GM12878 (cell line): ENCODE measurements around the gene MAPKBP1. TPM values are rescaled to one million over a fixed set of nuclear protein-coding genes. Genes with fewer than 3 reads are reported as not detected.

Experiments
- ATAC-seq: fragments of 200-7000 bp; cut with Tn5 transposase; 3 replicates; pipeline ENCODE4 v1.9.1; 2020; ENCODE audit warnings: mild to moderate bottlenecking, moderate library complexity
- BruUV-seq: library from RNA; stranded (reverse); fragments of 400-500 nt; replicated peaks from 2 replicates; lab custom pipeline; 2021; lab: Mats Ljungman, UMichigan
- CTCF ChIA-PET: fragments of 300-600 bp; sonication (Branson Sonifier 250); formaldehyde crosslinking; extraction: SDS; loops from one replicate; lab custom pipeline; 2021; ENCODE audit warnings: inconsistent platforms; lab: Yijun Ruan, JAX
- POLR2A ChIA-PET: fragments of 350-600 bp; formaldehyde crosslinking; extraction: SDS; loops from one replicate; lab custom pipeline; 2021; ENCODE audit warnings: inconsistent platforms; lab: Charles Lee
- RAD21 ChIA-PET: fragments of 300-600 bp; sonication (Branson Sonifier 250); formaldehyde crosslinking; loops from one replicate; lab custom pipeline; 2023; ENCODE audit warnings: antibody characterized with exemption; ENCODE audit not compliant: unreplicated experiment; lab: Charles Lee
- SMC1A ChIA-PET: fragments of 300-600 bp; sonication (Branson Sonifier 250); formaldehyde crosslinking; loops from one replicate; lab custom pipeline; 2023; ENCODE audit not compliant: unreplicated experiment, uncharacterized antibody; lab: Charles Lee
- DNase-seq: peaks from one replicate; pipeline ENCODE4 v3.0.0-alpha.2; 2011; ENCODE audit warnings: low read depth, low spot score
- FAIRE-seq: peaks from 3 replicates; lab custom pipeline; 2011; peaks lifted over from hg19 to GRCh38; lab: Jason Lieb, UNC
- H2AFZ ChIP-seq: 2 replicates; pipeline ENCODE4 v1.6.0; 2011; ENCODE audit warnings: low read depth, low read length, control low read depth; ENCODE audit not compliant: control insufficient read depth
- H3K27ac ChIP-seq: 2 replicates; pipeline ENCODE4 v1.5.1; 2011; ENCODE audit warnings: control low read depth; ENCODE audit not compliant: control insufficient read depth, insufficient read depth
- H3K27me3 ChIP-seq, 2 experiments: replicated peaks in 1 of 2; 2 replicates each; pipeline versions ENCODE4 v1.6.0 to v1.6.1; 2011; ENCODE audit warnings: low read length in 1 of 2; ENCODE audit not compliant: control insufficient read depth in 2 of 2, insufficient read depth in 2 of 2
- H3K36me3 ChIP-seq, 2 experiments: 2 replicates each; pipeline ENCODE4 v1.5.1; 2011; ENCODE audit warnings: low read length in 1 of 2; ENCODE audit not compliant: control insufficient read depth in 2 of 2, insufficient read depth in 2 of 2
- H3K4me1 ChIP-seq: 2 replicates; pipeline ENCODE4 v1.6.1; 2011; ENCODE audit warnings: mild to moderate bottlenecking, low read length, moderate library complexity, mixed read lengths; ENCODE audit not compliant: control insufficient read depth, insufficient read depth
- H3K4me2 ChIP-seq: 2 replicates; pipeline ENCODE4 v1.6.0; 2011; ENCODE audit warnings: control low read depth; ENCODE audit not compliant: control insufficient read depth, insufficient read depth
- H3K4me3 ChIP-seq: fragments of 200-600 bp; sonication (generic); 2 replicates; pipeline ENCODE4 v1.5.1; 2016
- H3K79me2 ChIP-seq: 2 replicates; pipeline ENCODE4 v1.6.0; 2011; ENCODE audit warnings: low read length; ENCODE audit not compliant: control insufficient read depth, insufficient read depth
- H3K9ac ChIP-seq: 2 replicates; pipeline ENCODE4 v1.8.0; 2011; ENCODE audit warnings: low read length, control low read depth, mixed read lengths; ENCODE audit not compliant: control insufficient read depth, insufficient read depth
- H3K9me3 ChIP-seq: replicated peaks from 3 replicates; pipeline ENCODE4 v1.5.1; 2011; ENCODE audit warnings: mild to moderate bottlenecking, low read length; ENCODE audit not compliant: control insufficient read depth, insufficient read depth
- H4K20me1 ChIP-seq: 2 replicates; pipeline ENCODE4 v1.6.0; 2011; ENCODE audit not compliant: control insufficient read depth, insufficient read depth
- ATF7 ChIP-seq: fragments of 450-650 bp; IDR thresholded peaks from 2 replicates; pipeline ENCODE4 v1.6.1; 2016; ENCODE audit warnings: low read depth, mild to moderate bottlenecking
- BMI1 ChIP-seq: fragments of 450-650 bp; IDR thresholded peaks from 2 replicates; pipeline ENCODE4 v1.6.1; 2016; ENCODE audit warnings: mild to moderate bottlenecking, moderate library complexity, borderline replicate concordance
- EP300 ChIP-seq, 2 experiments: fragments of 150-350 bp in 1 of 2; IDR thresholded peaks; 2 replicates each; pipeline ENCODE4 v1.6.1; 2011 to 2012; ENCODE audit warnings: low read depth in 2 of 2, low read length in 2 of 2, borderline replicate concordance in 1 of 2, improper control_type of control experiment in 1 of 2, inconsistent platforms in 1 of 2; ENCODE audit not compliant: control insufficient read depth in 1 of 2
- MYB ChIP-seq: fragments of 150-350 bp; IDR thresholded peaks from 2 replicates; pipeline ENCODE4 v1.6.1; 2014; ENCODE audit warnings: mild to moderate bottlenecking, low read depth, low read length, borderline replicate concordance
- PAX8 ChIP-seq: fragments of 450-650 bp; IDR thresholded peaks from 2 replicates; pipeline ENCODE4 v1.6.1; 2017; ENCODE audit warnings: mild to moderate bottlenecking, moderate library complexity
- PML ChIP-seq: IDR thresholded peaks from 2 replicates; pipeline ENCODE4 v1.6.1; 2012; ENCODE audit warnings: low read length, inconsistent platforms
- ZNF384 ChIP-seq: IDR thresholded peaks from 2 replicates; pipeline ENCODE4 v1.6.1; 2012; ENCODE audit warnings: low read depth, mild to moderate bottlenecking, low read length, improper control_type of control experiment, borderline replicate concordance
- WGBS: methylation state at CpG from one replicate; pipeline ENCODE4 v1.1.6; 2016; ENCODE audit warnings: low lambda C conversion rate; ENCODE audit not compliant: insufficient replicate concordance, insufficient coverage; ENCODE audit errors: missing lambda C conversion rate; 5-methylcytosine and 5-hydroxymethylcytosine counted together
- in situ Hi-C: fragments of 300-500 bp; cut with MboI; formaldehyde crosslinking; loops from 9 replicates; pipeline ENCODE4 v1.14.3; 2018; ENCODE audit warnings: mixed read lengths
- intact Hi-C: fragments of 100-400 bp; cut with micrococcal nuclease; formaldehyde crosslinking; loops from one replicate; pipeline ENCODE4 v1.14.2; 2022; ENCODE audit not compliant: unreplicated experiment
- polyA plus RNA-seq, 11 experiments: library from polyadenylated mRNA; depleted of rRNA in 4 of 11; unstranded in 6 of 11; stranded (reverse) in 5 of 11; fragments of >200 nt; fragmentation: Nextera tagmentation in 4 of 11; fragmentation: Illumina TruSeq in 1 of 11; extraction: Ambion mirVana in 4 of 11; extraction: Trizol in 1 of 11; gene quantifications; 1 replicate in 1 of 11; 2 replicates in 10 of 11; pipeline versions ENCODE4 v1.2.1 to v1.2.3, GENCODE V29; 2011 to 2016; ENCODE audit warnings: inconsistent platforms in 2 of 11, missing spikeins in 2 of 11, low read depth in 1 of 11
- total RNA-seq, 4 experiments: library from RNA; depleted of rRNA in 3 of 4; stranded (reverse); fragments of >200 nt in 3 of 4; fragmentation: Illumina TruSeq in 1 of 4; extraction: Trizol in 1 of 4; gene quantifications; 2 replicates each; pipeline versions ENCODE4 v1.2.1 to v1.2.3, GENCODE V29; 2013 to 2021
- TF ChIP-seq, protein P1 (sequence below): fragments of 450-650 bp; IDR thresholded peaks from 2 replicates; pipeline ENCODE4 v1.6.1; 2017; ENCODE audit warnings: antibody characterized with exemption, mild to moderate bottlenecking, moderate library complexity
- TF ChIP-seq, protein P2 (sequence below): fragments of 450-650 bp; IDR thresholded peaks from 2 replicates; pipeline ENCODE4 v1.6.1; 2017; ENCODE audit warnings: mild to moderate bottlenecking, low read depth, inconsistent platforms; ENCODE audit not compliant: poor library complexity, severe bottlenecking

The MAPKBP1 gene
- total and polyA plus RNA-seq, 10 of the 15 experiments (the other 5 are each of a cell fraction or from before 2014, with no cell fraction given): 0.44 to 19.0 (median 7.3) TPM

DNA sequence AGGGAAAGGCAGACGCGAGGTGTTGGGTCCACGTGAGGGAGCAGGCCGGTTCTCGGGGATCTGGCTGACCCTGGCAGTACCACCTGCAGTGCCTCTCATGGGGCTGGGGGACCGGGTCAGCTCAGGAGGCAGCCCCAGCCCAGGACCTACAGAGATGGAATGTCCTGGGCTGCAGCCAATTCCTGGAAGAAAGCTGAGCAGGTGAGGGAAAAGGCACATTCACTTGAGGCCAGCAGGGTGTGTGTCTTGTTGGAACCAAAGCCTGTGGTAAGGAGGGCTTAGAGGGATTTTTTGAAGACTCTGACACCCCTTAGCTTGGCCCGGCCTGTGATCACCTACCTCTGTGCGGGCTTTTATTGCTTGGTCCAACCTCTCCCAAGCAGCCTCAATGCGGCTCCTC is 80.2 kb downstream of the MAPKBP1 start (continued):
- TF ChIP-seq, protein P1, sequence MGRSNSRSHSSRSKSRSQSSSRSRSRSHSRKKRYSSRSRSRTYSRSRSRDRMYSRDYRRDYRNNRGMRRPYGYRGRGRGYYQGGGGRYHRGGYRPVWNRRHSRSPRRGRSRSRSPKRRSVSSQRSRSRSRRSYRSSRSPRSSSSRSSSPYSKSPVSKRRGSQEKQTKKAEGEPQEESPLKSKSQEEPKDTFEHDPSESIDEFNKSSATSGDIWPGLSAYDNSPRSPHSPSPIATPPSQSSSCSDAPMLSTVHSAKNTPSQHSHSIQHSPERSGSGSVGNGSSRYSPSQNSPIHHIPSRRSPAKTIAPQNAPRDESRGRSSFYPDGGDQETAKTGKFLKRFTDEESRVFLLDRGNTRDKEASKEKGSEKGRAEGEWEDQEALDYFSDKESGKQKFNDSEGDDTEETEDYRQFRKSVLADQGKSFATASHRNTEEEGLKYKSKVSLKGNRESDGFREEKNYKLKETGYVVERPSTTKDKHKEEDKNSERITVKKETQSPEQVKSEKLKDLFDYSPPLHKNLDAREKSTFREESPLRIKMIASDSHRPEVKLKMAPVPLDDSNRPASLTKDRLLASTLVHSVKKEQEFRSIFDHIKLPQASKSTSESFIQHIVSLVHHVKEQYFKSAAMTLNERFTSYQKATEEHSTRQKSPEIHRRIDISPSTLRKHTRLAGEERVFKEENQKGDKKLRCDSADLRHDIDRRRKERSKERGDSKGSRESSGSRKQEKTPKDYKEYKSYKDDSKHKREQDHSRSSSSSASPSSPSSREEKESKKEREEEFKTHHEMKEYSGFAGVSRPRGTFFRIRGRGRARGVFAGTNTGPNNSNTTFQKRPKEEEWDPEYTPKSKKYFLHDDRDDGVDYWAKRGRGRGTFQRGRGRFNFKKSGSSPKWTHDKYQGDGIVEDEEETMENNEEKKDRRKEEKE: no peak

DNA sequence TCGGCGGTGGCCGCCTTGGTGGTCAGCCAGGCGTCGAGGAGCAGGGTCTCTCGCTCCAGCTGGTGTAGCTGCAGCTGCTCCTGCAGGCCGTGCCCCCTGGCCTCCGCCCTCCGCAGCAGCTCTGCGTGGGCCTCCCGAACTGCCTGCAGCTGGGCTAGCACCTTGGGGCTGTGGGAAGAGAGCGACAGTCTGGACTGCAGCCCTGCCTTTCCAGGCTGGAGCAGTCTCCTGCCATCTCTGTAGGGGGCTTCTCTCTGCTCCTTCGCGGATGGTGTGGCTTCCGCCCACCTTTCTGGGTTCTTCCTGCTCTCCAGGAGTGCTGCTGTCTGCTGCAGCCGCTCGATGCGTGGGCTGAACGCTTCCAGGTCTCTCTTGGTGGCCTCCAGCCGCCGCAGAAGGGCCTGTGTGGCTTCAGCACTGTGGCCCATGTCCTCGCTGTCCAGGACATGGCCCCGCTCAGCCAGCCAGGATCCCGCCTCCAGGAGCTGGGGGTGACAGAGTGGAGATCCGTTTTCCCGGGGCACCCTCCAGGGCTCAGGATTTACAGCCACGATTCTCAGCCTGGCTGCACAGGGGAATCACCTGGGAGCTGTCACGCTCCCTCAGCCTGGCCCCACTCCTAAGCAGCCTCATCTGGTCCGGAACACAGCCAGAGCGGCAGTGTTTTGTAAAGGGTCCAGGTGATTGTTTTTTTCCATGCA is 81.1 kb downstream of the MAPKBP1 start:
- Histone ChIP-seq H3K27ac (no peak overlapping the region), H3K4me1 (no peaks in the 10 kb centered on the region), H3K9me3 (no peaks in the 10 kb centered on the region), H3K79me2 (no peaks in the 10 kb centered on the region), H3K4me2 (no peak overlapping the region), H3K9ac (no peak overlapping the region), H2AFZ (no peak overlapping the region), H3K36me3 (no peaks in the 10 kb centered on the region), H3K4me3 (no peak overlapping the region)
- no TSS peak for BruUV-seq
- ChIA-PET RAD21 (no interaction called here), SMC1A (no interaction called here), POLR2A (no interaction called here), CTCF (interaction anchor here (0.8 kb wide), 1 partner anchor 49 kb away, joined by 3 read pairs; no protein-coding TSS in a partner anchor)
- intact Hi-C loops: no loop called here
- in situ Hi-C loops: no loop called here
- DNase-seq (no peak), FAIRE-seq (no peak)
- no peak for TF ChIP-seq MYB
- TF ChIP-seq, protein P2, sequence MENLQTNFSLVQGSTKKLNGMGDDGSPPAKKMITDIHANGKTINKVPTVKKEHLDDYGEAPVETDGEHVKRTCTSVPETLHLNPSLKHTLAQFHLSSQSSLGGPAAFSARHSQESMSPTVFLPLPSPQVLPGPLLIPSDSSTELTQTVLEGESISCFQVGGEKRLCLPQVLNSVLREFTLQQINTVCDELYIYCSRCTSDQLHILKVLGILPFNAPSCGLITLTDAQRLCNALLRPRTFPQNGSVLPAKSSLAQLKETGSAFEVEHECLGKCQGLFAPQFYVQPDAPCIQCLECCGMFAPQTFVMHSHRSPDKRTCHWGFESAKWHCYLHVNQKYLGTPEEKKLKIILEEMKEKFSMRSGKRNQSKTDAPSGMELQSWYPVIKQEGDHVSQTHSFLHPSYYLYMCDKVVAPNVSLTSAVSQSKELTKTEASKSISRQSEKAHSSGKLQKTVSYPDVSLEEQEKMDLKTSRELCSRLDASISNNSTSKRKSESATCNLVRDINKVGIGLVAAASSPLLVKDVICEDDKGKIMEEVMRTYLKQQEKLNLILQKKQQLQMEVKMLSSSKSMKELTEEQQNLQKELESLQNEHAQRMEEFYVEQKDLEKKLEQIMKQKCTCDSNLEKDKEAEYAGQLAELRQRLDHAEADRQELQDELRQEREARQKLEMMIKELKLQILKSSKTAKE: no peak
- no peak for TF ChIP-seq ATF7
- no peak for TF ChIP-seq EP300 (IDR thresholded peaks at IDR 0.05; ENCODE audit: borderline replicate concordance in 1 of 2, control insufficient read depth in 1 of 2, low read depth in 2 of 2, low read length in 2 of 2)
- no peak for TF ChIP-seq ZNF384
- no peak for TF ChIP-seq BMI1
- no peak for TF ChIP-seq PML
- no peak for TF ChIP-seq PAX8
- TF ChIP-seq, all 136 proteins: peak for 0
- no peaks in the 10 kb centered on the region; a peak in 1 of 4 replicates for H3K27me3 ChIP-seq
- ATAC-seq: no peak
- 49% methylated on average over 30 of the region's 30 CpGs for WGBS
- no peaks in the 10 kb centered on the region for H4K20me1 ChIP-seq
